ENCODE results near the gene SLCO2A1. TPM values are rescaled to one million over a fixed set of nuclear protein-coding genes. Genes with fewer than 3 reads are reported as not detected.

SLCO2A1 gene
- total and polyA plus RNA-seq, 2 donors (not counting 1 experiment from before 2014, with no cell fraction given) = not detected

GRCh38 chr3:134055661-134056060 is 25.9 kb upstream of the SLCO2A1 start:
- no peak for TF ChIP-seq CTCF (IDR thresholded peaks at IDR 0.05)
- TF ChIP-seq EZH2 (IDR thresholded peaks at IDR 0.05; ENCODE audit: borderline replicate concordance, insufficient read depth, low read depth, low read length, poor library complexity, severe bottlenecking) = no peak
- no peak overlapping the region for H3K4me3 ChIP-seq (ENCODE audit: control extremely low read depth in 1 of 5, extremely low read depth in 1 of 5, insufficient read depth in 1 of 5, low read depth in 2 of 5, low read length in 4 of 5)
- H3K4me1 Mint-ChIP-seq = no peaks in the 10 kb centered on the region
- no peak overlapping the region for H3K4me2 ChIP-seq (replicated peaks; ENCODE audit: low read depth, low read length, poor library complexity, severe bottlenecking)
- ChIA-PET CTCF (no interaction called here), POLR2A (no interaction called here)
- 100% methylated on average over 1 of the region's 7 CpGs for WGBS (ENCODE audit: insufficient coverage)
- peaks cover 5% of the 10 kb centered on the region for H3K27me3 Mint-ChIP-seq
- intact Hi-C loops (cut with micrococcal nuclease) = no loop called here
- H2AFZ ChIP-seq (ENCODE audit: insufficient read depth, low read depth, low read length, poor library complexity, severe bottlenecking) = no peak overlapping the region
- H3K9me3 Mint-ChIP-seq (ENCODE audit: insufficient read depth) = no peaks in the 10 kb centered on the region
- no peaks in the 10 kb centered on the region for H3K79me2 ChIP-seq (ENCODE audit: control insufficient read depth, insufficient read depth, low read length)
- H4K20me1 ChIP-seq (ENCODE audit: control insufficient read depth, insufficient read depth, low read length, poor library complexity, severe bottlenecking) = no peaks in the 10 kb centered on the region
- ATAC-seq (ENCODE audit: low read depth) = no peak
- H3K4me1 ChIP-seq (ENCODE audit: control insufficient read depth in 2 of 2, insufficient read depth in 2 of 2, low read length in 2 of 2) = no peaks in the 10 kb centered on the region
- H3K36me3 ChIP-seq (replicated peaks in 1 of 2; ENCODE audit: control extremely low read depth in 1 of 2, control insufficient read depth in 1 of 2, extremely low read depth in 1 of 2, insufficient read depth in 2 of 2, low read length in 1 of 2) = no peaks in the 10 kb centered on the region
- DNase-seq = no peak
- peaks cover 0 to 3% (median 1%) of the 10 kb centered on the region in 4 experiments for H3K27me3 ChIP-seq (replicated peaks in 1 of 4; ENCODE audit: control extremely low read depth in 1 of 4, control insufficient read depth in 3 of 4, insufficient read depth in 4 of 4, low read length in 3 of 4)
- H3K9ac ChIP-seq (ENCODE audit: low read length) = no peak overlapping the region
- no peak overlapping the region for H3K27ac Mint-ChIP-seq
- H3K9me3 ChIP-seq (ENCODE audit: control extremely low read depth in 1 of 3, control insufficient read depth in 2 of 3, insufficient read depth in 1 of 3, low read length in 2 of 3) = no peaks in the 10 kb centered on the region
- no peak overlapping the region for H3K27ac ChIP-seq (ENCODE audit: low read length in 2 of 2)
- H3K4me3 Mint-ChIP-seq = no peak overlapping the region

DNA sequence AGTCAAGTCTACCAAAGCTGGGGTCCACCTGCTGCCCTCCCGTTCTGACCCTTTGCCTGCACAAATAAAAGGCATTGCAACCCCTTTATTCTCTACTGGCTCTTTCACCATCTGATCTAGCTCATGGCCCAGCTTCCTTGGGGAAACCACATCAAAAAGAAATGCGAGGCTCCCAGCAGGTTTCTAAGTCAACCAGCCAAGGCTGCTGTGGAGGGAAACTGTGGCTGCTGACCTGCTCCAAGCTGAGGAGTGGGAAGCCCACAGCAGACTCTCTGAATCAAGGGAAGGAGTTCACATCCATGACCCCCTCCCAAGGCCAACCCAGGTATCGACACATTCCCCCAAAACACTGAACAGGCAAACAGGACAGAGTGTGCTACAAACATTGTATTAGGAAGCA is 25.2 kb upstream of the SLCO2A1 start:
- Histone ChIP-seq H4K20me1 (ENCODE audit: control insufficient read depth, insufficient read depth, low read length, poor library complexity, severe bottlenecking) (no peaks in the 10 kb centered on the region), H3K4me1 (ENCODE audit: control insufficient read depth in 2 of 2, insufficient read depth in 2 of 2, low read length in 2 of 2) (no peaks in the 10 kb centered on the region), H3K79me2 (ENCODE audit: control insufficient read depth, insufficient read depth, low read length) (no peaks in the 10 kb centered on the region), H3K9me3 (ENCODE audit: control extremely low read depth in 1 of 3, control insufficient read depth in 2 of 3, insufficient read depth in 1 of 3, low read length in 2 of 3) (no peaks in the 10 kb centered on the region), H3K36me3 (replicated peaks in 1 of 2; ENCODE audit: control extremely low read depth in 1 of 2, control insufficient read depth in 1 of 2, extremely low read depth in 1 of 2, insufficient read depth in 2 of 2, low read length in 1 of 2) (no peaks in the 10 kb centered on the region), H3K27me3 (replicated peaks in 1 of 4; ENCODE audit: control extremely low read depth in 1 of 4, control insufficient read depth in 3 of 4, insufficient read depth in 4 of 4, low read length in 3 of 4) (peaks cover 0 to 3% (median 1%) of the 10 kb centered on the region in 4 experiments), H2AFZ (ENCODE audit: insufficient read depth, low read depth, low read length, poor library complexity, severe bottlenecking) (no peak overlapping the region), H3K9ac (ENCODE audit: low read length) (no peak overlapping the region), H3K4me3 (ENCODE audit: control extremely low read depth in 1 of 5, extremely low read depth in 1 of 5, insufficient read depth in 1 of 5, low read depth in 2 of 5, low read length in 4 of 5) (no peak overlapping the region), H3K4me2 (replicated peaks; ENCODE audit: low read depth, low read length, poor library complexity, severe bottlenecking) (no peak overlapping the region), H3K27ac (ENCODE audit: low read length in 2 of 2) (no peak overlapping the region)
- Mint-ChIP-seq H3K9me3 (ENCODE audit: insufficient read depth) (no peaks in the 10 kb centered on the region), H3K4me3 (no peak overlapping the region), H3K4me1 (no peaks in the 10 kb centered on the region), H3K27ac (no peak overlapping the region), H3K27me3 (peaks cover 8% of the 10 kb centered on the region)
- ChIA-PET CTCF (no interaction called here), POLR2A (no interaction called here)
- no peak for TF ChIP-seq EZH2 (IDR thresholded peaks at IDR 0.05; ENCODE audit: borderline replicate concordance, insufficient read depth, low read depth, low read length, poor library complexity, severe bottlenecking)
- TF ChIP-seq CTCF (IDR thresholded peaks at IDR 0.05) = no peak
- WGBS (ENCODE audit: insufficient coverage) = 30% methylated on average over 2 of the region's 3 CpGs
- no peak for DNase-seq
- ATAC-seq (ENCODE audit: low read depth) = no peak
- intact Hi-C loops (cut with micrococcal nuclease) = no loop called here
